K562 (cell line): ENCODE results near the gene STAB2. TPM values are rescaled to one million over a fixed set of nuclear protein-coding genes. Genes with fewer than 3 reads are reported as not detected.
A peak's percentile ranks its signal among the peaks of the same experiment; 100 is the strongest.

Source experiments
- ATAC-seq: fragments of 200-7000 bp; cut with Tn5 transposase; 3 replicates; pipeline ENCODE4 v1.9.1; 2020; ENCODE audit warnings: moderate library complexity
- BruUV-seq: library from RNA; stranded (reverse); fragments of 400-500 nt; replicated peaks from 2 replicates; lab custom pipeline; 2021; lab: Mats Ljungman, UMichigan
- CTCF ChIA-PET: fragments of 300-600 bp; formaldehyde crosslinking; extraction: SDS; loops from one replicate; lab custom pipeline; 2021; ENCODE audit warnings: low intra/inter-chr PET ratio; lab: Yijun Ruan, JAX
- POLR2A ChIA-PET: fragments of 300-600, 350-650 bp; sonication (Branson Sonifier 250); formaldehyde crosslinking; extraction: SDS; loops from one replicate; lab custom pipeline; 2021; ENCODE audit warnings: antibody characterized with exemption, inconsistent platforms; lab: Yijun Ruan, JAX
- DNase-seq, 4 experiments: peaks; one replicate each; pipeline versions ENCODE4 v3.0.0 to v3.0.0-alpha.2; 2011 to 2018; ENCODE audit warnings: low spot score in 3 of 4, mixed read lengths in 3 of 4; ENCODE audit errors: extremely low read depth in 1 of 4
- FAIRE-seq: peaks from 2 replicates; lab custom pipeline; 2011; peaks lifted over from hg19 to GRCh38; lab: Jason Lieb, UNC
- H2AFZ ChIP-seq: 2 replicates; pipeline ENCODE4 v1.6.0; 2011; ENCODE audit warnings: low read depth, low read length, control low read depth, inconsistent platforms
- H3K27ac ChIP-seq: fragments of 200-600 bp; 3 replicates; pipeline ENCODE4 v1.8.0; 2011; ENCODE audit warnings: low read depth, mild to moderate bottlenecking, control low read depth, inconsistent platforms, low read length, moderate library complexity, mixed read lengths; ENCODE audit errors: extremely low read depth
- H3K27me3 ChIP-seq, 2 experiments: fragments of 300-600 bp in 1 of 2; 2 replicates in 1 of 2; 3 replicates in 1 of 2; pipeline versions ENCODE4 v1.6.0 to v1.8.0; 2011; ENCODE audit warnings: inconsistent platforms in 2 of 2, low read length in 2 of 2, mild to moderate bottlenecking in 1 of 2, mixed read lengths in 1 of 2, moderate library complexity in 1 of 2; ENCODE audit not compliant: control insufficient read depth in 2 of 2, insufficient read depth in 2 of 2
- H3K36me3 ChIP-seq: fragments of 300-600 bp; 3 replicates; pipeline ENCODE4 v1.8.0; 2011; ENCODE audit warnings: mild to moderate bottlenecking, low read length, inconsistent platforms; ENCODE audit not compliant: control insufficient read depth, insufficient read depth
- H3K4me1 ChIP-seq, 2 experiments: fragments of 200-600 bp in 1 of 2; replicated peaks in 1 of 2; 2 replicates in 1 of 2; 3 replicates in 1 of 2; pipeline versions ENCODE4 v1.5.1 to v1.8.0; 2011; ENCODE audit warnings: inconsistent platforms in 2 of 2, low read length in 2 of 2, mild to moderate bottlenecking in 1 of 2, mixed read lengths in 1 of 2, moderate library complexity in 1 of 2; ENCODE audit not compliant: control insufficient read depth in 2 of 2, insufficient read depth in 2 of 2
- H3K4me2 ChIP-seq: 2 replicates; pipeline ENCODE4 v1.6.1; 2011; ENCODE audit warnings: low read length, control low read depth, inconsistent platforms, mixed read lengths; ENCODE audit not compliant: insufficient read depth
- H3K4me3 ChIP-seq: fragments of 200-600 bp; sonication (generic), shearing (Covaris generic); 2 replicates; pipeline ENCODE4 v1.5.1; 2016; ENCODE audit warnings: control low read depth, inconsistent platforms
- H3K79me2 ChIP-seq: fragments of 200-600 bp; 3 replicates; pipeline ENCODE4 v1.8.0; 2011; ENCODE audit warnings: low read length, inconsistent platforms; ENCODE audit not compliant: control insufficient read depth, insufficient read depth
- H3K9ac ChIP-seq, 2 experiments: 2 replicates each; pipeline versions ENCODE4 v1.6.0 to v1.6.1; 2011; ENCODE audit warnings: low read depth in 2 of 2, low read length in 2 of 2, control low read depth in 1 of 2, inconsistent platforms in 1 of 2, mild to moderate bottlenecking in 1 of 2, mixed read lengths in 1 of 2; ENCODE audit not compliant: insufficient read depth in 1 of 2
- H3K9me1 ChIP-seq: one replicate; pipeline ENCODE4 v1.6.0; 2011; ENCODE audit warnings: inconsistent platforms, mild to moderate bottlenecking, low read length, moderate library complexity; ENCODE audit not compliant: control insufficient read depth, insufficient read depth
- H3K9me3 ChIP-seq: replicated peaks from 2 replicates; pipeline ENCODE4 v1.5.1; 2011; ENCODE audit warnings: low read depth, low read length, inconsistent platforms; ENCODE audit not compliant: control insufficient read depth, insufficient read depth
- H4K20me1 ChIP-seq: replicated peaks from 2 replicates; pipeline ENCODE4 v1.6.1; 2011; ENCODE audit warnings: low read length, inconsistent platforms, mixed read lengths; ENCODE audit not compliant: control insufficient read depth, insufficient read depth
- C11orf30 ChIP-seq: fragments of 450-650 bp; IDR thresholded peaks from 2 replicates; pipeline ENCODE4 v1.6.1; 2016; ENCODE audit warnings: low read depth, mild to moderate bottlenecking
- MAFF ChIP-seq: IDR thresholded peaks from 2 replicates; pipeline ENCODE4 v1.6.1; 2012; ENCODE audit warnings: low read length, improper control_type of control experiment
- MAFG ChIP-seq: fragments of 450-650 bp; conservative IDR thresholded peaks from 2 replicates; pipeline ENCODE4 v1.6.1; 2016; ENCODE audit warnings: missing genetic modification characterization, missing compliant biosample characterization
- MAFK ChIP-seq: IDR thresholded peaks from 2 replicates; pipeline ENCODE4 v1.6.1; 2011; ENCODE audit warnings: low read length, improper control_type of control experiment
- NEUROD1 ChIP-seq: fragments of 150-350 bp; IDR thresholded peaks from 2 replicates; pipeline ENCODE4 v1.6.1; 2014; ENCODE audit warnings: borderline replicate concordance, low read length, low read depth; ENCODE audit not compliant: partially characterized antibody
- ZNF316 ChIP-seq: fragments of 450-650 bp; IDR thresholded peaks from 2 replicates; pipeline ENCODE4 v1.6.1; 2016
- WGBS: fragments of 100-300 bp; shearing (Covaris generic); methylation state at CpG from one replicate; pipeline ENCODE4 v1.1.6; 2016; ENCODE audit warnings: low coverage, mixed read lengths; ENCODE audit not compliant: insufficient coverage; ENCODE audit errors: missing lambda C conversion rate; 5-methylcytosine and 5-hydroxymethylcytosine counted together
- in situ Hi-C: fragments of 300-500 bp; cut with MboI; formaldehyde crosslinking; loops from 4 replicates; pipeline ENCODE4 v1.15.0; 2018; ENCODE audit warnings: inconsistent platforms, mixed read lengths
- intact Hi-C: fragments of 100-400 bp; cut with micrococcal nuclease; formaldehyde crosslinking; loops from 2 replicates; pipeline ENCODE4 v1.14.2; 2022
- polyA plus RNA-seq, 8 experiments: library from polyadenylated mRNA; depleted of rRNA in 4 of 8; stranded (reverse) in 5 of 8; unstranded in 3 of 8; fragments of >200 nt; fragmentation: Nextera tagmentation in 2 of 8; fragmentation: Illumina TruSeq in 1 of 8; extraction: Ambion mirVana in 2 of 8; extraction: Trizol in 1 of 8; gene quantifications; 2 replicates each; pipeline versions ENCODE4 v1.2.1 to v1.2.3, GENCODE V29; 2011 to 2014; ENCODE audit warnings: inconsistent platforms in 1 of 8, missing spikeins in 1 of 8
- small RNA-seq: library from RNA; depleted of rRNA; stranded (forward); fragments of <200 nt; gene quantifications from one replicate; pipeline ENCODE3, GENCODE V24; 2014
- total RNA-seq, 7 experiments: library from RNA; depleted of rRNA in 6 of 7; stranded (reverse); fragments of >200 nt in 6 of 7; fragmentation: Illumina TruSeq in 2 of 7; extraction: Trizol in 2 of 7; gene quantifications; 2 replicates each; pipeline versions ENCODE4 v1.2.1 to v1.2.3, GENCODE V29; 2011 to 2021; ENCODE audit warnings: low replicate concordance in 1 of 7

Gene STAB2
- total and polyA plus RNA-seq, 9 of the 15 experiments (the other 6 are each of a cell fraction or from before 2014, with no cell fraction given) = 0.10 TPM; not detected in 8

DNA sequence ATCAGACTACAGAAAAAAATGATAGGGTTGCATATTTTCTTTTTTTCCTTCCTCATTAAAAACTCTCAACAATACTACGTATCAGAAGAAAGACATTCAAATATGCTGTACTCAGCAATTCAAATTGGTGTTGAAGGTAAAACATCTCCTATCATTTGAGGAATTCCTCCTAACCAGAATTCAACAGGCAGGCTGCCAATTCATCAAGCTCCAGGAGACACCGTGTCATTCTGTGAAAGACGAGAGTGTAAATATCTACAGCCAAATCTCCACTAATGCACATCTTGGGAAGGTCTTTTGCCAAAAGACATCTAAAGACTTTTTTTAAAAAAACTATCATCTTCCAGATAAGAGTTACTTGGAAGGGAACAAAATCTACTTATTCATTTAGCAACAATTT lies 227.4 kb downstream of the STAB2 start:
- WGBS = 39% methylated on average over 3 of the region's 3 CpGs
- in situ Hi-C loops = no loop called here
- no peak for FAIRE-seq
- H3K27me3 ChIP-seq = no peaks in the 10 kb centered on the region
- H3K9me3 ChIP-seq = peaks cover 2% of the 10 kb centered on the region; the same call in 1 of the 2 replicates
- no TSS peak for BruUV-seq
- H3K9me1 ChIP-seq = no peaks in the 10 kb centered on the region
- H3K36me3 ChIP-seq = peaks cover 76% of the 10 kb centered on the region
- peaks cover 62% of the 10 kb centered on the region for H3K79me2 ChIP-seq
- no peak overlapping the region for H3K4me3 ChIP-seq
- no peak overlapping the region for H3K27ac ChIP-seq
- no peaks in the 10 kb centered on the region for H4K20me1 ChIP-seq
- TF ChIP-seq ZNF316 (peak; percentile 89), NEUROD1 (no peak), MAFF (peak; percentile 39; the same call in 1 of the 2 replicates), C11orf30 (peak; percentile 69), MAFG (peak; percentile 70), MAFK (peak; percentile 55; the same call in 1 of the 2 replicates)
- H3K4me2 ChIP-seq = no peak overlapping the region
- no peak for ATAC-seq
- peaks cover 0 to 12% of the 10 kb centered on the region in 2 experiments; a peak in 3 of 5 replicates for H3K4me1 ChIP-seq
- H2AFZ ChIP-seq = no peak overlapping the region
- intact Hi-C loops = no loop called here
- CTCF ChIA-PET = no interaction called here
- no peak overlapping the region for H3K9ac ChIP-seq
- POLR2A ChIA-PET = interaction anchor here (0.6 to 1.2 kb wide), 2 partner anchors 13 to 1253 kb away, joined by 3 read pairs; no protein-coding TSS in a partner anchor
- no peak for DNase-seq

Small RNAs within 50 kb of the gene (small RNA-seq; reads per million reads assigned to genes)
- gene RF00096 = not detected

Other genes starting within 250 kb of the STAB2 start
- gene C12orf42, start 91.3 kb upstream of the STAB2 start, total RNA-seq (2014; rRNA removed) = not detected in 2 replicates
- gene C12orf42, start 91.3 kb upstream of the STAB2 start, total RNA-seq (2014; rRNA removed; fragmentation: Illumina TruSeq; extraction: Trizol) = not detected in 2 replicates
- gene C12orf42, start 91.3 kb upstream of the STAB2 start, total RNA-seq (2015; rRNA removed; fragmentation: Illumina TruSeq; extraction: Trizol) = not detected in 2 replicates
- not detected in 2 replicates for gene C12orf42, start 91.3 kb upstream of the STAB2 start, total RNA-seq (2021)
- not detected in 2 replicates for gene C12orf42, start 91.3 kb upstream of the STAB2 start, polyA plus RNA-seq (2011; rRNA removed)
- not detected in 2 replicates for gene C12orf42, start 91.3 kb upstream of the STAB2 start, polyA plus RNA-seq (2014; fragmentation: Illumina TruSeq; extraction: Trizol)
- gene C12orf42, start 91.3 kb upstream of the STAB2 start, polyA plus RNA-seq (2014; fragmentation: Nextera tagmentation; extraction: Ambion mirVana) = not detected
- not detected in 2 replicates for gene C12orf42, start 91.3 kb upstream of the STAB2 start, polyA plus RNA-seq (2014; rRNA removed)